Measurements from ENCODE around the gene CCDC122.

Gene CCDC122

DNA sequence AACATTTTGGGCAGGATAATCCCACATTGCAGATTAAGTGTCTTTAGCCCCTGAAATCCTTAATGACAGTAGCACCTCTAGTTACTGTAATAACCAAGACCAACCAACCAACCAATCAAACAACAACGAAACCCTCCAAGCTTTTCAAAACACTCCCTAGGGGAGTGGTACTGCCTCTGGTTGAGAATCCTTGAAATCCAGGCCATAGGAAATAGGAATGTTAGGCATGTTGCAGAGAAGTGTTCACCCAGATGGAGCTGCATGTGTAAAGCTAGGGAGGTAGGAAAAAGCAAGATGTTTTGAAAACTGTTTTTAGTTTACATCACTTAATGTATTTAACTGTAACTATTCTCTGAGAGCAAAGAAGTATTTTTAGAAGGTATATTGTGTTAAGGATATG is 4.7 kb upstream of the CCDC122 start:
- H3K27me3 ChIP-seq (ENCODE audit: insufficient read depth, poor library complexity, severe bottlenecking), result no peaks in the 10 kb centered on the region
- no peak for TF ChIP-seq POLR2AphosphoS5 (IDR thresholded peaks at IDR 0.05; ENCODE audit: low read depth)
- TF ChIP-seq, protein P1, sequence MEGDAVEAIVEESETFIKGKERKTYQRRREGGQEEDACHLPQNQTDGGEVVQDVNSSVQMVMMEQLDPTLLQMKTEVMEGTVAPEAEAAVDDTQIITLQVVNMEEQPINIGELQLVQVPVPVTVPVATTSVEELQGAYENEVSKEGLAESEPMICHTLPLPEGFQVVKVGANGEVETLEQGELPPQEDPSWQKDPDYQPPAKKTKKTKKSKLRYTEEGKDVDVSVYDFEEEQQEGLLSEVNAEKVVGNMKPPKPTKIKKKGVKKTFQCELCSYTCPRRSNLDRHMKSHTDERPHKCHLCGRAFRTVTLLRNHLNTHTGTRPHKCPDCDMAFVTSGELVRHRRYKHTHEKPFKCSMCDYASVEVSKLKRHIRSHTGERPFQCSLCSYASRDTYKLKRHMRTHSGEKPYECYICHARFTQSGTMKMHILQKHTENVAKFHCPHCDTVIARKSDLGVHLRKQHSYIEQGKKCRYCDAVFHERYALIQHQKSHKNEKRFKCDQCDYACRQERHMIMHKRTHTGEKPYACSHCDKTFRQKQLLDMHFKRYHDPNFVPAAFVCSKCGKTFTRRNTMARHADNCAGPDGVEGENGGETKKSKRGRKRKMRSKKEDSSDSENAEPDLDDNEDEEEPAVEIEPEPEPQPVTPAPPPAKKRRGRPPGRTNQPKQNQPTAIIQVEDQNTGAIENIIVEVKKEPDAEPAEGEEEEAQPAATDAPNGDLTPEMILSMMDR (IDR thresholded peaks at IDR 0.05; ENCODE audit: insufficient read depth, low read length), result no peak
- TF ChIP-seq GABPA (IDR thresholded peaks at IDR 0.05; ENCODE audit: low read depth), result no peak
- no peak for TF ChIP-seq SPI1 (IDR thresholded peaks at IDR 0.05; ENCODE audit: borderline replicate concordance, low read depth)
- TF ChIP-seq, protein P2, sequence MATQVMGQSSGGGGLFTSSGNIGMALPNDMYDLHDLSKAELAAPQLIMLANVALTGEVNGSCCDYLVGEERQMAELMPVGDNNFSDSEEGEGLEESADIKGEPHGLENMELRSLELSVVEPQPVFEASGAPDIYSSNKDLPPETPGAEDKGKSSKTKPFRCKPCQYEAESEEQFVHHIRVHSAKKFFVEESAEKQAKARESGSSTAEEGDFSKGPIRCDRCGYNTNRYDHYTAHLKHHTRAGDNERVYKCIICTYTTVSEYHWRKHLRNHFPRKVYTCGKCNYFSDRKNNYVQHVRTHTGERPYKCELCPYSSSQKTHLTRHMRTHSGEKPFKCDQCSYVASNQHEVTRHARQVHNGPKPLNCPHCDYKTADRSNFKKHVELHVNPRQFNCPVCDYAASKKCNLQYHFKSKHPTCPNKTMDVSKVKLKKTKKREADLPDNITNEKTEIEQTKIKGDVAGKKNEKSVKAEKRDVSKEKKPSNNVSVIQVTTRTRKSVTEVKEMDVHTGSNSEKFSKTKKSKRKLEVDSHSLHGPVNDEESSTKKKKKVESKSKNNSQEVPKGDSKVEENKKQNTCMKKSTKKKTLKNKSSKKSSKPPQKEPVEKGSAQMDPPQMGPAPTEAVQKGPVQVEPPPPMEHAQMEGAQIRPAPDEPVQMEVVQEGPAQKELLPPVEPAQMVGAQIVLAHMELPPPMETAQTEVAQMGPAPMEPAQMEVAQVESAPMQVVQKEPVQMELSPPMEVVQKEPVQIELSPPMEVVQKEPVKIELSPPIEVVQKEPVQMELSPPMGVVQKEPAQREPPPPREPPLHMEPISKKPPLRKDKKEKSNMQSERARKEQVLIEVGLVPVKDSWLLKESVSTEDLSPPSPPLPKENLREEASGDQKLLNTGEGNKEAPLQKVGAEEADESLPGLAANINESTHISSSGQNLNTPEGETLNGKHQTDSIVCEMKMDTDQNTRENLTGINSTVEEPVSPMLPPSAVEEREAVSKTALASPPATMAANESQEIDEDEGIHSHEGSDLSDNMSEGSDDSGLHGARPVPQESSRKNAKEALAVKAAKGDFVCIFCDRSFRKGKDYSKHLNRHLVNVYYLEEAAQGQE (IDR thresholded peaks at IDR 0.05; ENCODE audit: insufficient replicate concordance, low read depth), result no peak
- no peak for DNase-seq (ENCODE audit: low read depth in 1 of 2, low spot score in 1 of 2)
- H3K4me3 ChIP-seq (replicated peaks; ENCODE audit: insufficient read depth, low read length), result no peak overlapping the region
- no peak overlapping the region for H3K27ac ChIP-seq (replicated peaks)

DNA sequence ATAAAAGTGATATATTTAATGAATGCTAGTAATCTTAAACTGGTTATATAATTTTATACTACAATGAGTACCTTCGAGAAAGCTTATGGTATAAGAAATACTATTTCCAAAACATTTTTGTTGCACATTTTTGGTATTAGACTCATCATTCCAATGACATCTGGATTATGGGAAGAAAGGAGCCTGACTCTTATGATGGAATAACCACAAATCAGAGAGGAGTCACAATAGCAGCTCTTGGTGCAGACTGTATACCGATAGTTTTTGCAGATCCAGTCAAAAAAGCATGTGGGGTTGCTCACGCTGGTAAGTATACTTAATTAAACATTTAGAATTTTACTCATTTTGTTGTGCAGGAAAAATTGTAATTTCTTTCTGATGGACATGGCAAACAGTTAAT is 4.1 kb upstream of the CCDC122 start:
- TF ChIP-seq, protein P1 (IDR thresholded peaks at IDR 0.05; ENCODE audit: insufficient read depth, low read length), result no peak
- TF ChIP-seq, protein P2 (IDR thresholded peaks at IDR 0.05; ENCODE audit: insufficient replicate concordance, low read depth), result no peak
- TF ChIP-seq GABPA (IDR thresholded peaks at IDR 0.05; ENCODE audit: low read depth) (no peak), POLR2AphosphoS5 (IDR thresholded peaks at IDR 0.05; ENCODE audit: low read depth) (no peak), SPI1 (IDR thresholded peaks at IDR 0.05; ENCODE audit: borderline replicate concordance, low read depth) (no peak)
- H3K27ac ChIP-seq (replicated peaks), result no peak overlapping the region
- H3K27me3 ChIP-seq (ENCODE audit: insufficient read depth, poor library complexity, severe bottlenecking), result no peaks in the 10 kb centered on the region
- no peak overlapping the region for H3K4me3 ChIP-seq (replicated peaks; ENCODE audit: insufficient read depth, low read length)
- DNase-seq (ENCODE audit: low read depth in 1 of 2, low spot score in 1 of 2), result no peak

DNA sequence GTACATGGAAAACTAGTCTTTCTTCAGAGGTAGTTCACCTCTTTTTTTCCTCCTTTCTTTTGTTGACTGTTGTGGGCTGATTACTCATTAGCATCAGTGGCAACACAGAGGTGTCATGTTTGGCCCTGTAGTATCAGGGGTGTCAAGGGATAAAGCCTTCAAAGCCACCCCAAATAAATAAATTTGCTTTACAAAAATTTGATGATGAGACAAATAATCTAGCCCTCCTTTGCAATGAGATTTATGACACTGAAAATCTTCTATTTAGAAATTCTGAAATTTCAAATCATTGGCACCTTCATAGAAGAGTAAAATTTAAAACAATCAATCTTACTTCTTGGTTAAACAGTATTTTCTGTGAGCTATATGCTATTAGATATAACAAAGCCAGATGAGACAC is 2.0 kb upstream of the CCDC122 start:
- no peak for DNase-seq (ENCODE audit: low read depth in 1 of 2, low spot score in 1 of 2)
- Histone ChIP-seq H3K4me3 (replicated peaks; ENCODE audit: insufficient read depth, low read length) (no peak overlapping the region), H3K27ac (replicated peaks) (no peak overlapping the region), H3K27me3 (ENCODE audit: insufficient read depth, poor library complexity, severe bottlenecking) (no peaks in the 10 kb centered on the region)
- TF ChIP-seq SPI1 (IDR thresholded peaks at IDR 0.05; ENCODE audit: borderline replicate concordance, low read depth) (no peak), POLR2AphosphoS5 (IDR thresholded peaks at IDR 0.05; ENCODE audit: low read depth) (no peak), GABPA (IDR thresholded peaks at IDR 0.05; ENCODE audit: low read depth) (no peak)
- TF ChIP-seq, protein P1 (IDR thresholded peaks at IDR 0.05; ENCODE audit: insufficient read depth, low read length), result no peak
- TF ChIP-seq, protein P2 (IDR thresholded peaks at IDR 0.05; ENCODE audit: insufficient replicate concordance, low read depth), result no peak

Measured in HL-60 (cell line).